ENCODE results near the gene NMUR2. TPM values are rescaled to one million over a fixed set of nuclear protein-coding genes. Genes with fewer than 3 reads are reported as not detected.

The NMUR2 gene
- polyA plus RNA-seq, 1 donor from 2014 or later: not detected

GRCh38 chr5:152425083-152425482 is 20.0 kb upstream of the NMUR2 start:
- TF ChIP-seq SMC3 (conservative IDR thresholded peaks at IDR 0.05; ENCODE audit: poor library complexity) (no peak), TAF1 (IDR thresholded peaks at IDR 0.05; ENCODE audit: low read depth) (no peak), RAD21 (conservative IDR thresholded peaks at IDR 0.05) (no peak), MXI1 (conservative IDR thresholded peaks at IDR 0.05; ENCODE audit: poor library complexity, severe bottlenecking) (no peak), EZH2 (IDR thresholded peaks at IDR 0.05; ENCODE audit: borderline replicate concordance, insufficient read depth, low read length, poor library complexity, severe bottlenecking) (no peak)
- TF ChIP-seq, protein P1, sequence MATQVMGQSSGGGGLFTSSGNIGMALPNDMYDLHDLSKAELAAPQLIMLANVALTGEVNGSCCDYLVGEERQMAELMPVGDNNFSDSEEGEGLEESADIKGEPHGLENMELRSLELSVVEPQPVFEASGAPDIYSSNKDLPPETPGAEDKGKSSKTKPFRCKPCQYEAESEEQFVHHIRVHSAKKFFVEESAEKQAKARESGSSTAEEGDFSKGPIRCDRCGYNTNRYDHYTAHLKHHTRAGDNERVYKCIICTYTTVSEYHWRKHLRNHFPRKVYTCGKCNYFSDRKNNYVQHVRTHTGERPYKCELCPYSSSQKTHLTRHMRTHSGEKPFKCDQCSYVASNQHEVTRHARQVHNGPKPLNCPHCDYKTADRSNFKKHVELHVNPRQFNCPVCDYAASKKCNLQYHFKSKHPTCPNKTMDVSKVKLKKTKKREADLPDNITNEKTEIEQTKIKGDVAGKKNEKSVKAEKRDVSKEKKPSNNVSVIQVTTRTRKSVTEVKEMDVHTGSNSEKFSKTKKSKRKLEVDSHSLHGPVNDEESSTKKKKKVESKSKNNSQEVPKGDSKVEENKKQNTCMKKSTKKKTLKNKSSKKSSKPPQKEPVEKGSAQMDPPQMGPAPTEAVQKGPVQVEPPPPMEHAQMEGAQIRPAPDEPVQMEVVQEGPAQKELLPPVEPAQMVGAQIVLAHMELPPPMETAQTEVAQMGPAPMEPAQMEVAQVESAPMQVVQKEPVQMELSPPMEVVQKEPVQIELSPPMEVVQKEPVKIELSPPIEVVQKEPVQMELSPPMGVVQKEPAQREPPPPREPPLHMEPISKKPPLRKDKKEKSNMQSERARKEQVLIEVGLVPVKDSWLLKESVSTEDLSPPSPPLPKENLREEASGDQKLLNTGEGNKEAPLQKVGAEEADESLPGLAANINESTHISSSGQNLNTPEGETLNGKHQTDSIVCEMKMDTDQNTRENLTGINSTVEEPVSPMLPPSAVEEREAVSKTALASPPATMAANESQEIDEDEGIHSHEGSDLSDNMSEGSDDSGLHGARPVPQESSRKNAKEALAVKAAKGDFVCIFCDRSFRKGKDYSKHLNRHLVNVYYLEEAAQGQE (IDR thresholded peaks at IDR 0.05; ENCODE audit: borderline replicate concordance): no peak
- H2AFZ ChIP-seq (ENCODE audit: low read depth, low read length): no peak overlapping the region
- no peaks in the 10 kb centered on the region for H3K79me2 ChIP-seq (replicated peaks; ENCODE audit: insufficient read depth, low read length)
- H3K36me3 ChIP-seq (ENCODE audit: insufficient read depth, low read length): no peaks in the 10 kb centered on the region
- H4K20me1 ChIP-seq (ENCODE audit: insufficient read depth): no peaks in the 10 kb centered on the region
- no peaks in the 10 kb centered on the region for H3K9me2 ChIP-seq (ENCODE audit: insufficient read depth, low read length)
- H3K4me3 ChIP-seq (ENCODE audit: low read length): no peak overlapping the region
- H3F3A ChIP-seq (ENCODE audit: insufficient read depth, low read length, poor library complexity, severe bottlenecking): no peaks in the 10 kb centered on the region
- H3K27ac ChIP-seq (ENCODE audit: low read length): no peak overlapping the region
- no peak overlapping the region for H3K4me2 ChIP-seq (ENCODE audit: low read length)
- H3K9me3 ChIP-seq (ENCODE audit: low read length): no peaks in the 10 kb centered on the region
- no peaks in the 10 kb centered on the region for H3K27me3 ChIP-seq (ENCODE audit: insufficient read depth, low read depth, low read length)
- no peak overlapping the region for H3K9ac ChIP-seq (ENCODE audit: low read length)

GRCh38 chr5:152424501-152424900 is 19.4 kb upstream of the NMUR2 start:
- Histone ChIP-seq H4K20me1 (ENCODE audit: insufficient read depth) (no peaks in the 10 kb centered on the region), H3K9ac (ENCODE audit: low read length) (no peak overlapping the region), H3F3A (ENCODE audit: insufficient read depth, low read length, poor library complexity, severe bottlenecking) (no peaks in the 10 kb centered on the region), H3K9me3 (ENCODE audit: low read length) (no peaks in the 10 kb centered on the region), H2AFZ (ENCODE audit: low read depth, low read length) (no peak overlapping the region), H3K79me2 (replicated peaks; ENCODE audit: insufficient read depth, low read length) (no peaks in the 10 kb centered on the region), H3K4me2 (ENCODE audit: low read length) (no peak overlapping the region), H3K27ac (ENCODE audit: low read length) (no peak overlapping the region), H3K9me2 (ENCODE audit: insufficient read depth, low read length) (no peaks in the 10 kb centered on the region), H3K36me3 (ENCODE audit: insufficient read depth, low read length) (no peaks in the 10 kb centered on the region), H3K4me3 (ENCODE audit: low read length) (no peak overlapping the region), H3K27me3 (ENCODE audit: insufficient read depth, low read depth, low read length) (no peaks in the 10 kb centered on the region)
- TF ChIP-seq SMC3 (conservative IDR thresholded peaks at IDR 0.05; ENCODE audit: poor library complexity) (no peak), EP300 (conservative IDR thresholded peaks at IDR 0.05; ENCODE audit: poor library complexity, severe bottlenecking) (no peak), EZH2 (IDR thresholded peaks at IDR 0.05; ENCODE audit: borderline replicate concordance, insufficient read depth, low read length, poor library complexity, severe bottlenecking) (no peak), POLR2AphosphoS5 (IDR thresholded peaks at IDR 0.05) (no peak), TAF1 (IDR thresholded peaks at IDR 0.05; ENCODE audit: low read depth) (no peak), RAD21 (conservative IDR thresholded peaks at IDR 0.05) (no peak), MXI1 (conservative IDR thresholded peaks at IDR 0.05; ENCODE audit: poor library complexity, severe bottlenecking) (no peak)
- TF ChIP-seq, protein P1 (IDR thresholded peaks at IDR 0.05; ENCODE audit: borderline replicate concordance): no peak
- TF ChIP-seq, protein P2, sequence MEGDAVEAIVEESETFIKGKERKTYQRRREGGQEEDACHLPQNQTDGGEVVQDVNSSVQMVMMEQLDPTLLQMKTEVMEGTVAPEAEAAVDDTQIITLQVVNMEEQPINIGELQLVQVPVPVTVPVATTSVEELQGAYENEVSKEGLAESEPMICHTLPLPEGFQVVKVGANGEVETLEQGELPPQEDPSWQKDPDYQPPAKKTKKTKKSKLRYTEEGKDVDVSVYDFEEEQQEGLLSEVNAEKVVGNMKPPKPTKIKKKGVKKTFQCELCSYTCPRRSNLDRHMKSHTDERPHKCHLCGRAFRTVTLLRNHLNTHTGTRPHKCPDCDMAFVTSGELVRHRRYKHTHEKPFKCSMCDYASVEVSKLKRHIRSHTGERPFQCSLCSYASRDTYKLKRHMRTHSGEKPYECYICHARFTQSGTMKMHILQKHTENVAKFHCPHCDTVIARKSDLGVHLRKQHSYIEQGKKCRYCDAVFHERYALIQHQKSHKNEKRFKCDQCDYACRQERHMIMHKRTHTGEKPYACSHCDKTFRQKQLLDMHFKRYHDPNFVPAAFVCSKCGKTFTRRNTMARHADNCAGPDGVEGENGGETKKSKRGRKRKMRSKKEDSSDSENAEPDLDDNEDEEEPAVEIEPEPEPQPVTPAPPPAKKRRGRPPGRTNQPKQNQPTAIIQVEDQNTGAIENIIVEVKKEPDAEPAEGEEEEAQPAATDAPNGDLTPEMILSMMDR (IDR thresholded peaks at IDR 0.05; ENCODE audit: poor library complexity, severe bottlenecking): no peak

Measured in neural cell (in vitro differentiated cells).